Measurements from ENCODE around the gene SCNN1A. TPM values are rescaled to one million over a fixed set of nuclear protein-coding genes. Genes with fewer than 3 reads are reported as not detected.

SCNN1A gene
- total and polyA plus RNA-seq, 7 experiments from 2014 or later = 0.22 to 5.3 (median 1.6) TPM

DNA sequence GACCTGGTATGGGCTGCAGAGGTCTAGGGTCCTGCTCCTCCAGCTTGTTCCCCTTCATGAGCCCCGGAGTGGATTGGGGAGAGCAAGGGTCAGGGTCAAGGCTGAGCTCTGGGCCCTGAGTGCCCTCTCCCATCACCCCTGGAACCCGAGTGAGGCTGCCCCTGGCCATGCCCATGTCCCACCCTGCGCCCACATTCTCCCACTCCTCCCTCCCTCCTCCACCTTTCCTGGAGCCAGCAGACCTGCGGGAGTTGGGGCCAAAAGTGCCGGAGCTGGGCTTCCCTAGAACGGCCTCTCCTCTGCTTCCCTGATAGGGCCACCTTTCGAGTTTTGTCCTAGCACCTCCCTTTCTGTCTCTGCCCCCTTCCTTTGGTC, 590 bp downstream of the SCNN1A start:
- POLR2A ChIA-PET = interaction anchor here (0.8 to 1.6 kb wide), 3 partner anchors 10 to 51 kb away, joined by 3 to 5 read pairs (median 4); no protein-coding TSS in a partner anchor

GRCh38 chr12:6374028-6374785, 1.2 kb downstream of the SCNN1A start:
- intact Hi-C loops (cut with micrococcal nuclease) = no loop called here
- Mint-ChIP-seq H3K4me3 (no peak overlapping the region), H3K27ac (peak overlapping the region in 2 of 9 donors; percentile 9 to 76), H3K4me1 (peaks cover 23 to 46% (median 38%) of the 10 kb centered on the region in 7 donors), H3K9me3 (peaks cover 0 to 2% (median 0%) of the 10 kb centered on the region in 11 donors), H3K27me3 (peaks cover 0 to under 1% (median 0%) of the 10 kb centered on the region in 5 donors), H3K36me3 (no peaks in the 10 kb centered on the region)
- Histone ChIP-seq H3K36me3 (ENCODE audit: control insufficient read depth in 2 of 3, insufficient read depth in 3 of 3, low read length in 3 of 3) (no peaks in the 10 kb centered on the region), H3K4me1 (ENCODE audit: control insufficient read depth in 2 of 2, insufficient read depth in 2 of 2, low read length in 2 of 2) (peaks cover 0 to 24% of the 10 kb centered on the region in 2 donors), H3K9me3 (ENCODE audit: control insufficient read depth in 2 of 3, low read length in 3 of 3) (no peaks in the 10 kb centered on the region), H3K27me3 (ENCODE audit: control insufficient read depth in 2 of 2, insufficient read depth in 2 of 2, low read length in 2 of 2) (no peaks in the 10 kb centered on the region), H3K4me3 (ENCODE audit: low read length) (no peak overlapping the region), H3K27ac (ENCODE audit: low read depth, low read length) (no peak overlapping the region)
- CTCF ChIA-PET = interaction anchor here (0.6 to 4.3 kb wide), 3 partner anchors 15 to 39 kb away, joined by 4 to 19 read pairs (median 12); no protein-coding TSS in a partner anchor
- DNase-seq = no peak
- POLR2A ChIA-PET = interaction anchor here (0.8 to 1.6 kb wide), 3 partner anchors 9 to 51 kb away, joined by 3 to 5 read pairs (median 4); no protein-coding TSS in a partner anchor
- ATAC-seq = no peak

More for the DNA sequence above, 590 bp downstream of the SCNN1A start:
- Histone ChIP-seq H3K36me3 (ENCODE audit: control insufficient read depth in 2 of 3, insufficient read depth in 3 of 3, low read length in 3 of 3) (no peaks in the 10 kb centered on the region), H3K27me3 (ENCODE audit: control insufficient read depth in 2 of 2, insufficient read depth in 2 of 2, low read length in 2 of 2) (no peaks in the 10 kb centered on the region), H3K9me3 (ENCODE audit: control insufficient read depth in 2 of 3, low read length in 3 of 3) (no peaks in the 10 kb centered on the region), H3K27ac (ENCODE audit: low read depth, low read length) (no peak overlapping the region), H3K4me1 (ENCODE audit: control insufficient read depth in 2 of 2, insufficient read depth in 2 of 2, low read length in 2 of 2) (peaks cover 0 to 24% of the 10 kb centered on the region in 2 donors), H3K4me3 (ENCODE audit: low read length) (no peak overlapping the region)
- ATAC-seq = no peak
- peaks cover 0 to 4% (median 0%) of the 10 kb centered on the region in 5 donors for H3K27me3 Mint-ChIP-seq
- H3K4me1 Mint-ChIP-seq = peaks cover 23 to 46% (median 38%) of the 10 kb centered on the region in 7 donors
- no peaks in the 10 kb centered on the region for H3K36me3 Mint-ChIP-seq
- no peak for DNase-seq
- H3K9me3 Mint-ChIP-seq = peaks cover 0 to 2% (median 0%) of the 10 kb centered on the region in 11 donors
- intact Hi-C loops (cut with micrococcal nuclease) = no loop called here
- H3K27ac Mint-ChIP-seq = peak overlapping the region in 2 of 9 donors; percentile 61 to 78
- H3K4me3 Mint-ChIP-seq = no peak overlapping the region
- CTCF ChIA-PET = interaction anchor here (1.4 kb wide), 1 partner anchor 40 kb away, joined by 12 read pairs; no protein-coding TSS in a partner anchor

DNA sequence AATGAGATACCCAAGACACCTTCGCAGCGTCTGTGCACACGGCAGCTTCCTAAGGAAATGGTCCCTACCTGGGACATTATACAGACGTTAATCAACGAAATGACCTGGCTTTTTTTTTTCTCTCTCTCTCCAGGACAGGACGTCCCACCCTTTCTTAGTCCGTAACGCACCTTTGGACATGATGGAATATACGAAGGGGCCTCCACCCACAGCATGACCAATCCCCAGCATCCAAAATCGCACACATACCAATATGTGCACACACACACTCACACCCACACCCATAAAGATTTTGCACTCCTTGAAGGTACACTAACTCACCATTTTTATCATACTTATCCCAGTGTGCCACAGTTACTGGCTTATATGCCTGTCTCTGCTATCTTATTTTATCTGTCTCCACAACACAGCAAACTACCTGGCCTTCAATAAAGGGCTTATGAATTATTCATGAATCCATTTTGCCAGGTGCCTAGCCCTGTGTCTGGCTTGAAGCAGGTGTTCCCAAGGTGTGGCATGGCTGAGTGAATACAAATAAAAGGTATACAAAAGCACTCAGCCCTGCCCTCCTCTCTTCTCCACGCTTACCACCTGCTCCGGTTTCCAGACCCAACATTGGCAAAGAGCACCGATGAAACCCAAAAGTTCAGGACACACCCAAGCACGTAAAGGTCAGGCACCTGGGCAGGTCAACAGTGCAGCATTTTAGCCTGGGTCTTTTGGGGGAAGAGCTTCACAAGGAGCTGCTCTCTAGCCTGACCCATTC, 2.2 kb downstream of the SCNN1A start:
- no peaks in the 10 kb centered on the region for H3K9me3 ChIP-seq (ENCODE audit: control insufficient read depth in 2 of 3, low read length in 3 of 3)
- no peak overlapping the region for H3K27ac ChIP-seq (ENCODE audit: low read depth, low read length)
- intact Hi-C loops (cut with micrococcal nuclease) = no loop called here
- no peaks in the 10 kb centered on the region for H3K27me3 Mint-ChIP-seq
- peaks cover 0 to 2% (median 0%) of the 10 kb centered on the region in 11 donors for H3K9me3 Mint-ChIP-seq
- H3K36me3 Mint-ChIP-seq = no peaks in the 10 kb centered on the region
- POLR2A ChIA-PET = interaction anchor here (1.0 kb wide), 1 partner anchor 97 kb away, joined by 3 read pairs; no protein-coding TSS in a partner anchor
- no peak for DNase-seq
- CTCF ChIA-PET = interaction anchor here (4.3 kb wide), 1 partner anchor 38 kb away, joined by 19 read pairs; no protein-coding TSS in a partner anchor
- no peak for ATAC-seq
- H3K27ac Mint-ChIP-seq = peak overlapping the region in 3 of 9 donors; percentile 21 to 76 (median 73)
- no peak overlapping the region for H3K4me3 ChIP-seq (ENCODE audit: low read length)
- no peaks in the 10 kb centered on the region for H3K27me3 ChIP-seq (ENCODE audit: control insufficient read depth in 2 of 2, insufficient read depth in 2 of 2, low read length in 2 of 2)
- H3K4me1 Mint-ChIP-seq = peaks cover 31 to 48% (median 42%) of the 10 kb centered on the region in 7 donors
- H3K4me1 ChIP-seq (ENCODE audit: control insufficient read depth in 2 of 2, insufficient read depth in 2 of 2, low read length in 2 of 2) = peaks cover 0 to 24% of the 10 kb centered on the region in 2 donors
- no peaks in the 10 kb centered on the region for H3K36me3 ChIP-seq (ENCODE audit: control insufficient read depth in 2 of 3, insufficient read depth in 3 of 3, low read length in 3 of 3)
- H3K4me3 Mint-ChIP-seq = peak overlapping the region in 1 of 10 donors; percentile 17

- ATAC-seq (peak; percentile 28), DNase-seq (no peak)
- ChIA-PET POLR2A (interaction anchor here (1.0 kb wide), 2 partner anchors 30 to 98 kb away, joined by 3 read pairs; partner anchors contain the start of gene TNFRSF1A), CTCF (interaction anchor here (4.3 kb wide), 1 partner anchor 37 kb away, joined by 19 read pairs; no protein-coding TSS in a partner anchor)
- H3K27ac Mint-ChIP-seq = peak overlapping the region in 4 of 9 donors; percentile 21 to 76 (median 56)
- no peaks in the 10 kb centered on the region for H3K36me3 Mint-ChIP-seq
- H3K9me3 ChIP-seq (ENCODE audit: control insufficient read depth in 2 of 3, low read length in 3 of 3) = no peaks in the 10 kb centered on the region
- H3K9me3 Mint-ChIP-seq = peaks cover 0 to 2% (median 0%) of the 10 kb centered on the region in 11 donors
- no peaks in the 10 kb centered on the region for H3K27me3 ChIP-seq (ENCODE audit: control insufficient read depth in 2 of 2, insufficient read depth in 2 of 2, low read length in 2 of 2)
- peak overlapping the region in 1 of 10 donors; percentile 41 for H3K4me3 Mint-ChIP-seq
- no peak overlapping the region for H3K4me3 ChIP-seq (ENCODE audit: low read length)
- intact Hi-C loops (cut with micrococcal nuclease) = no loop called here
- no peak overlapping the region for H3K27ac ChIP-seq (ENCODE audit: low read depth, low read length)
- peaks cover 32 to 49% (median 45%) of the 10 kb centered on the region in 7 donors for H3K4me1 Mint-ChIP-seq
- no peaks in the 10 kb centered on the region for H3K27me3 Mint-ChIP-seq
- H3K4me1 ChIP-seq (ENCODE audit: control insufficient read depth in 2 of 2, insufficient read depth in 2 of 2, low read length in 2 of 2) = peaks cover 0 to 21% of the 10 kb centered on the region in 2 donors
- no peaks in the 10 kb centered on the region for H3K36me3 ChIP-seq (ENCODE audit: control insufficient read depth in 2 of 3, insufficient read depth in 3 of 3, low read length in 3 of 3)
These were observed 2.9 kb downstream of the SCNN1A start for GRCh38 chr12:6372403-6373003.

DNA sequence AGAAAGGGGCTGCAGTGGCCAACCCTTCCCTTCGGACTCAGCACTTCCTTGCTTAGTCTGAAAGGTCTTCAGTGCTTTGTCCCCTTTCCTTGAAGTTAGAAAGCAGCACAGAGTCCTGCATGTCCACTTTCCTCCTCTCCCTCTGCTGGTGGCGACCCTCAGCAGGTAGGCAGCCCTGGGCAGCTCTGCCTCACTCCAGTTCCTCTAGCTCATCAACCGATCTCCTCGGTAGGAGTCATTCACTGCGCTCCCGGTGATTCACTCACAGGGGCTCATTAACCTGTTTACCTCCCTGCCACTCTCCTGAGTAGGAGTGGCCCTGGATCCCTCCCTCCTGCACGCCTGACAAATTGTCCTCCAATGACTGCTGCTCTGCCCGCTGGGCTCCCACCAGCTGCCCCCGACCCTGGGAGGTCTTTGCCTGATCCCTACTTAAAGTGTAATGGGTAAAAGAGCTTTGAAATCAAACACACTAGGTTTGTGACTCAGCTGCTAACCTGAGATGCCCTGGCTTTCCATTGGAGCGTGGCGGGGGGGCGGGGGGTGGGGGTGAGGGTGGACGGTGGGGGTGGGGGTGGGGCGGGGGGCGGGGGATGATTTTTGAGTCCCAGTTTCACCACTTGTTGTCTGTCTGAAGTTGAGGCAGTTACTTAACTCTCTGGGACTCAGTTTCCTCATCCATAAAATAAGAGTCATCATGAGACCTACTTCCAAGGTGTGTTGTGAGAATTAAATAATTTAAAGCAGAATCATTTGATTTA, 4.2 kb downstream of the SCNN1A start:
- no peak overlapping the region for H3K27ac ChIP-seq (ENCODE audit: low read depth, low read length)

More for the DNA sequence above, 4.2 kb downstream of the SCNN1A start:
- CTCF ChIA-PET = interaction anchor here (4.3 kb wide), 1 partner anchor 36 kb away, joined by 19 read pairs; no protein-coding TSS in a partner anchor
- DNase-seq (no peak), ATAC-seq (no peak)
- intact Hi-C loops (cut with micrococcal nuclease) = no loop called here
- H3K4me1 Mint-ChIP-seq = peaks cover 25 to 44% (median 38%) of the 10 kb centered on the region in 7 donors
- Histone ChIP-seq H3K4me3 (ENCODE audit: low read length) (no peak overlapping the region), H3K27me3 (ENCODE audit: control insufficient read depth in 2 of 2, insufficient read depth in 2 of 2, low read length in 2 of 2) (no peaks in the 10 kb centered on the region), H3K9me3 (ENCODE audit: control insufficient read depth in 2 of 3, low read length in 3 of 3) (no peaks in the 10 kb centered on the region), H3K36me3 (ENCODE audit: control insufficient read depth in 2 of 3, insufficient read depth in 3 of 3, low read length in 3 of 3) (no peaks in the 10 kb centered on the region), H3K4me1 (ENCODE audit: control insufficient read depth in 2 of 2, insufficient read depth in 2 of 2, low read length in 2 of 2) (peaks cover 0 to 8% of the 10 kb centered on the region in 2 donors)
- POLR2A ChIA-PET = interaction anchor here (1.0 to 1.8 kb wide), 2 partner anchors 29 to 35 kb away, joined by 3 to 4 read pairs; partner anchors contain the start of gene TNFRSF1A
- H3K27ac Mint-ChIP-seq = peak overlapping the region in 1 of 9 donors; percentile 16
- H3K36me3 Mint-ChIP-seq = no peaks in the 10 kb centered on the region
- H3K4me3 Mint-ChIP-seq = no peak overlapping the region
- H3K27me3 Mint-ChIP-seq = no peaks in the 10 kb centered on the region
- H3K9me3 Mint-ChIP-seq = no peaks in the 10 kb centered on the region

Data from naive thymus-derived CD4-positive, alpha-beta T cell (primary cell).